ENCODE measurements around the gene CALU. TPM values are rescaled to one million over a fixed set of nuclear protein-coding genes. Genes with fewer than 3 reads are reported as not detected.

The CALU gene
- polyA plus RNA-seq, 4 donors = 6.0 to 75.3 (median 23.9) TPM

DNA sequence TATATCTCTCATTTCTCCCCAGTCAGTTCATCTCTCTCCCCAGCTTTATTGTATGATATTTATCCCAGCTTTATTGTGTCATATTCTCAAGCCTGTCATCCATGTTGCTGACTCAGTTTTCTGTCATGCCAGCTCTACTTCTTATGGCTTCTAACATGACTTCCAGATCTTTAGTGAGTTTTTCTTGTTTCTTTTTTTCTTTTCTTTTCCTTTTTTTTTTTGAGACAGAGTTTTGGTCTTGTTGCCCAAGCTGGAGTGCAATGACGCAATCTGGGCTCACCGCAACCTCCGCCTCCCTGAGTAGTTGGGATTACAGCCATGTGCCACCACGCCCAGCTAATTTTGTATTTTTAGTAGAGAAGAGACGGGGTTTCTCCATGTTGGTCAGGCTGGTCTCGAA lies 28.7 kb upstream of the CALU start:
- DNase-seq (no peak), FAIRE-seq (no peak)
- Histone ChIP-seq H3K4me3 (ENCODE audit: low read depth in 1 of 3, low read length in 3 of 3) (no peak overlapping the region), H3K9me3 (ENCODE audit: control insufficient read depth in 2 of 2, insufficient read depth in 1 of 2, low read depth in 1 of 2, low read length in 1 of 2) (no peaks in the 10 kb centered on the region), H3K27ac (ENCODE audit: low read depth in 1 of 3, low read length in 2 of 3) (no peak overlapping the region), H3K36me3 (ENCODE audit: control insufficient read depth in 3 of 3, insufficient read depth in 2 of 3, low read depth in 1 of 3, low read length in 3 of 3) (no peaks in the 10 kb centered on the region), H3K27me3 (ENCODE audit: control insufficient read depth in 3 of 3, insufficient read depth in 3 of 3, low read length in 3 of 3) (peaks cover 0 to 7% (median 0%) of the 10 kb centered on the region in 3 donors), H3K4me1 (ENCODE audit: control insufficient read depth in 3 of 3, insufficient read depth in 2 of 3, low read depth in 1 of 3, low read length in 2 of 3) (no peaks in the 10 kb centered on the region)
- WGBS, 3 donors = 75 to 92% (median 78%) methylated on average over 6 of the region's 6 CpGs

DNA sequence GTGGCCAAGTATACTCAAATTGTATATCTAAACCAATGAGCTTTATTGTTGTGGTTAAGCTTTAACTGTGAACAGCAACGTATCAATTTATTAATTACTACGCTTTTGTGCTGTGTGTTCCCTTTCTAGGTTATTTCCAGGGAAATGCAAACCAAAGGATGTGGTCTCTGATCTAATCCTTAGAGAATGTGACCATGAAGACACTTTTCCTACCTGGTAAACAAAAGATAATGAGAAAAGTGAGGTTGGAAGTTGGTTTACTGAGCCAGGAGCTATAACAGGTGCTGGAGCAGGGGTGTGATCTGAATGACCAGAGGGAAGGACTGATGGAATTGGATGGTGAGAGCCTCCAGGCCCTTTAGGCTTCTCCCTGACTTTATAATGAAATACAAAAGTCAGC lies 25.4 kb upstream of the CALU start:
- FAIRE-seq = no peak
- Histone ChIP-seq H3K36me3 (ENCODE audit: control insufficient read depth in 3 of 3, insufficient read depth in 2 of 3, low read depth in 1 of 3, low read length in 3 of 3) (no peaks in the 10 kb centered on the region), H3K4me3 (ENCODE audit: low read depth in 1 of 3, low read length in 3 of 3) (no peak overlapping the region), H3K27me3 (ENCODE audit: control insufficient read depth in 3 of 3, insufficient read depth in 3 of 3, low read length in 3 of 3) (peaks cover 0 to 4% (median 3%) of the 10 kb centered on the region in 3 donors), H3K9me3 (ENCODE audit: control insufficient read depth in 2 of 2, insufficient read depth in 1 of 2, low read depth in 1 of 2, low read length in 1 of 2) (no peaks in the 10 kb centered on the region), H3K27ac (ENCODE audit: low read depth in 1 of 3, low read length in 2 of 3) (no peak overlapping the region), H3K4me1 (ENCODE audit: control insufficient read depth in 3 of 3, insufficient read depth in 2 of 3, low read depth in 1 of 3, low read length in 2 of 3) (no peaks in the 10 kb centered on the region)
- WGBS, 3 donors = 74 to 92% (median 84%) methylated on average over 2 of the region's 2 CpGs
- no peak for DNase-seq

DNA sequence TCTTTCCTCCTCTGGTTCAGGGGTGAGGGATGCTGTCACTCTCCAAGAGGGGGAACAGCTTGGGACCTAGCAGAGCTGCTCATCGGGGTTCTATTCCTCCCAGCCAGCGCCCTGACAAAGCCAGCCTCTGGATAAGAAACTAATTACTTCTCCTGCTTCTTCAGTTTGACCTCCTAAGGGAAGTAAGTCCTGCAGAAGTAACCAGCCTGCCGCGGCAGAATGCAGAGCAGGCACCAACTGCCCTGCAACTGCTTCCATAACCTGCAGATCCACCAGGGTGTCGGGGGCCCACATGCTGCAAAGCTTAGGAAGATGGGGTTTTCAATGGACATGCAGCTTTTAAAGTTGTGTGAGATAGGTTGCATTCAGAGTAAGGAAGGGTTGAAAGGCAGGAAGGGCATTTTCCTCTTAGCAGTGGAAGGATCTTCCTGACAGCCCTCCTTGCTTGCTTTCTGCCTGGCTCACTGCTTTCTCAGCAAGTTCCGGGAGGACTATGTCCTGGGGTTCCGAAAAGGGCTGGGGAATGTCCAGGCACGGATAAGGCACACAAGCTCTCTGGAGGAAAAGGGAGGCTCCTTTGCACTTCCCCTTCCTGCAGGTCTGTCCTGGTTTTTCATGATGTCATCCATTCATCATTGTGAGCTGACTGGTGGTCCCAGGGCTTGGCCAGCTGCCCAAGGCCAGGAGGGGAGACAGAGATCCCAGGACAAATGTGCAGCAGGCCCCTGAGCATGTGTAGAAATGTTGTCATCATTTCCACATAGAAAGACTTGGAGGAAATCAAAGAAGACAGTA lies 24.3 kb upstream of the CALU start:
- DNase-seq (no peak), FAIRE-seq (no peak)
- 66 to 84% (median 66%) methylated on average over 8 of the region's 8 CpGs for WGBS, 3 donors

DNA sequence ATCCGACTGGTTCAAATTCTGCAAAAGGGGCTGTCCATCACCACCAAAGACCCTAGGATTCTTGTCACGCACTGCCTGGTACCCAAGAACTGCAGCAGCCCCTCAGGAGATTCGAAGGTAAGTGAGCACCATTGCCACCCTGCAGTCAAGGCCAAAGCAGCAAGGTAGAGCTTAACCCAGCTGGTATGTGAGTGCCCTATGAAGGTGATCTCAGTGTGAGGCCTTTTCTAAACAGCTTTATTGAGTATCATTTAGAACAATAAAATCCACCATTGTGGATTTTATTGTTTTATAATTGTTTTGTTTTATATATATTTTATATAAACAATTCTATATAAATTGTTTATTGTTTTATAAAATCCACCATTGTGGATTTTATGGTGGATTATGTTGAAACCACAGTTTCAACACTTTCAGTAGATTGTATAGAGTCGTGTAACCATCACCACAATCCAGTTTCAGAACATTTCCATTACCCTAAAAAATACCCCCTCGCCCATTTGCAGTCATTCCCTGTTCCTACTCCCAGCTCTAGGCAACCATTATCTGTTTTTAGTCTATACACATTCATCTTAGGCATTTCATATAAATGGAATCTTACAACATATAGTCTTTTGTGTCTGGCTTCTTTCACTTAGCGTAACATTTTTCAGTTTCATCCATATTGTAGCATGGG lies 20.1 kb upstream of the CALU start:
- Histone ChIP-seq H3K9me3 (ENCODE audit: control insufficient read depth in 2 of 2, insufficient read depth in 1 of 2, low read depth in 1 of 2, low read length in 1 of 2) (no peaks in the 10 kb centered on the region), H3K27me3 (ENCODE audit: control insufficient read depth in 3 of 3, insufficient read depth in 3 of 3, low read length in 3 of 3) (peaks cover 0 to 4% (median 4%) of the 10 kb centered on the region in 3 donors), H3K36me3 (ENCODE audit: control insufficient read depth in 3 of 3, insufficient read depth in 2 of 3, low read depth in 1 of 3, low read length in 3 of 3) (no peaks in the 10 kb centered on the region), H3K4me1 (ENCODE audit: control insufficient read depth in 3 of 3, insufficient read depth in 2 of 3, low read depth in 1 of 3, low read length in 2 of 3) (no peaks in the 10 kb centered on the region), H3K4me3 (ENCODE audit: low read depth in 1 of 3, low read length in 3 of 3) (no peak overlapping the region), H3K27ac (ENCODE audit: low read depth in 1 of 3, low read length in 2 of 3) (no peak overlapping the region)
- WGBS, 3 donors = 76 to 89% (median 86%) methylated on average over 6 of the region's 6 CpGs
- FAIRE-seq (no peak), DNase-seq (no peak)

More for the DNA sequence above, 24.3 kb upstream of the CALU start:
- no peak overlapping the region for H3K27ac ChIP-seq (ENCODE audit: low read depth in 1 of 3, low read length in 2 of 3)
- no peak overlapping the region for H3K4me3 ChIP-seq (ENCODE audit: low read depth in 1 of 3, low read length in 3 of 3)
- no peaks in the 10 kb centered on the region for H3K4me1 ChIP-seq (ENCODE audit: control insufficient read depth in 3 of 3, insufficient read depth in 2 of 3, low read depth in 1 of 3, low read length in 2 of 3)
- H3K36me3 ChIP-seq (ENCODE audit: control insufficient read depth in 3 of 3, insufficient read depth in 2 of 3, low read depth in 1 of 3, low read length in 3 of 3) = no peaks in the 10 kb centered on the region
- no peaks in the 10 kb centered on the region for H3K9me3 ChIP-seq (ENCODE audit: control insufficient read depth in 2 of 2, insufficient read depth in 1 of 2, low read depth in 1 of 2, low read length in 1 of 2)
- peaks cover 0 to 4% (median 0%) of the 10 kb centered on the region in 3 donors for H3K27me3 ChIP-seq (ENCODE audit: control insufficient read depth in 3 of 3, insufficient read depth in 3 of 3, low read length in 3 of 3)

DNA sequence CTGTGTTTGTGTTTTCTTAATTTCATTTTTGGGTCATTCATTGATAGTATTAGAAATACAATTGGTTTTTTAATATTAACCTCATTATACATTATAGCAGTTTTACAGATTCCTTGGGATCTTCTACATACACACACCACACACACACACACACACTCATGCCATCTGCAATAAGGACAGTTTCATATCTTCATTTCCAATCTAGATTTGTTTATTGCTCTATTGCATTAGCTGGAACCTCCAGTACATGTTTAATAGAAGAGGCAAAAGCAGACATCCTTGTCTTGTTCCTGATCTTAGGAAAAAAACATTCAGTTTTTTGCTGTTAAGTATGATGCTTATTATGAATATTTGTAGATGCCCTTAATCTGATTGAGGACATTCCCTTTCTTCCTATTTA lies 17.8 kb upstream of the CALU start:
- no peak overlapping the region for H3K4me3 ChIP-seq (ENCODE audit: low read depth in 1 of 3, low read length in 3 of 3)
- no peaks in the 10 kb centered on the region for H3K36me3 ChIP-seq (ENCODE audit: control insufficient read depth in 3 of 3, insufficient read depth in 2 of 3, low read depth in 1 of 3, low read length in 3 of 3)
- H3K27ac ChIP-seq (ENCODE audit: low read depth in 1 of 3, low read length in 2 of 3) = no peak overlapping the region
- H3K4me1 ChIP-seq (ENCODE audit: control insufficient read depth in 3 of 3, insufficient read depth in 2 of 3, low read depth in 1 of 3, low read length in 2 of 3) = no peaks in the 10 kb centered on the region
- no peak for FAIRE-seq
- DNase-seq = no peak
- H3K27me3 ChIP-seq (ENCODE audit: control insufficient read depth in 3 of 3, insufficient read depth in 3 of 3, low read length in 3 of 3) = peaks cover 0 to 16% (median 4%) of the 10 kb centered on the region in 3 donors
- no peaks in the 10 kb centered on the region for H3K9me3 ChIP-seq (ENCODE audit: control insufficient read depth in 2 of 2, insufficient read depth in 1 of 2, low read depth in 1 of 2, low read length in 1 of 2)

DNA sequence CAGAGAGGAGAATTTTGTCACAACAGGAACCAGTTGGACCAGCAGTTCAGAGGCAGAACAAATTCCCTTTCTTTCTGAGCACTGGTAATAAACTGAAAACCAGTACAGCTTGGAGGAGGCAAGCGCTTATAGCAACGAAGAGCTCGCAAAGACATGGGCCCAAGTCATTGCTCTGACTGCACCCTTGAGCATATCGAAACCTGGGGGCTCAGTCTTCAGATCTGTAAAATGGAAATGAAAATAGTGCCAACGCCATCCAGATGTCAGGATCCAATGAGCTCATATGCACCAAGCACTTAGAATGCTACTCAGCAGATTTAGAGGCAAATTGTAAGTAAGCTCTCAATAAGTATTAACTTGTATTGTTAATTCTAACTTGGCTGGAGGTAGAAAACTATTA lies 14.4 kb upstream of the CALU start:
- H3K4me3 ChIP-seq (ENCODE audit: low read depth in 1 of 3, low read length in 3 of 3) = no peak overlapping the region
- FAIRE-seq (no peak), DNase-seq (no peak)
- whole genome bisulfite sequencing, 3 donors = 85 to 92% (median 88%) methylated on average over 5 of the region's 5 CpGs
- no peaks in the 10 kb centered on the region for H3K36me3 ChIP-seq (ENCODE audit: control insufficient read depth in 3 of 3, insufficient read depth in 2 of 3, low read depth in 1 of 3, low read length in 3 of 3)
- no peaks in the 10 kb centered on the region for H3K9me3 ChIP-seq (ENCODE audit: control insufficient read depth in 2 of 2, insufficient read depth in 1 of 2, low read depth in 1 of 2, low read length in 1 of 2)
- peaks cover 0 to 19% (median 0%) of the 10 kb centered on the region in 3 donors for H3K27me3 ChIP-seq (ENCODE audit: control insufficient read depth in 3 of 3, insufficient read depth in 3 of 3, low read length in 3 of 3)
- no peak overlapping the region for H3K27ac ChIP-seq (ENCODE audit: low read depth in 1 of 3, low read length in 2 of 3)
- no peaks in the 10 kb centered on the region for H3K4me1 ChIP-seq (ENCODE audit: control insufficient read depth in 3 of 3, insufficient read depth in 2 of 3, low read depth in 1 of 3, low read length in 2 of 3)

DNA sequence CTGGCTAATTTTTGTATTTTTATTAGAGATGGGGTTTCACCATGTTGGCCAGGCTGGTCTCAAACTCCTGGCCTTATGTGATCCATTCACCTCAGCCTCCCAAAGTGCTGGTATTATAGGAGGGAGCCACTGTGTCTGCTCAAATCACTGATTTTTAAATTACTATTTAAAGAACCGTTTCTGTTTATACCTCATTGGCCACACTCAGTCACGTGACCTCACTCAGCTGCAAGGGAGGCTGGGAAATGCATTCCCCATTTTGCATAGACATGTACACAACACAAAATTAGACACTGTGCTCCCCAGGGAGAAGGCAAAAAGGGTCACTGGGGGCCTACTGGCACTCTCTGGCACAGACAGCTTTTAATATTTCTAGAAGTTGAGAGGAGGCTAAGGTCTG lies 13.6 kb upstream of the CALU start:
- FAIRE-seq (no peak), DNase-seq (no peak)
- WGBS, 3 donors = 86 to 90% (median 86%) methylated on average over 2 of the region's 2 CpGs
- peaks cover 0 to 19% (median 0%) of the 10 kb centered on the region in 3 donors for H3K27me3 ChIP-seq (ENCODE audit: control insufficient read depth in 3 of 3, insufficient read depth in 3 of 3, low read length in 3 of 3)
- H3K4me3 ChIP-seq (ENCODE audit: low read depth in 1 of 3, low read length in 3 of 3) = no peak overlapping the region
- H3K27ac ChIP-seq (ENCODE audit: low read depth in 1 of 3, low read length in 2 of 3) = no peak overlapping the region
- no peaks in the 10 kb centered on the region for H3K4me1 ChIP-seq (ENCODE audit: control insufficient read depth in 3 of 3, insufficient read depth in 2 of 3, low read depth in 1 of 3, low read length in 2 of 3)
- H3K9me3 ChIP-seq (ENCODE audit: control insufficient read depth in 2 of 2, insufficient read depth in 1 of 2, low read depth in 1 of 2, low read length in 1 of 2) = no peaks in the 10 kb centered on the region
- H3K36me3 ChIP-seq (ENCODE audit: control insufficient read depth in 3 of 3, insufficient read depth in 2 of 3, low read depth in 1 of 3, low read length in 3 of 3) = no peaks in the 10 kb centered on the region

DNA sequence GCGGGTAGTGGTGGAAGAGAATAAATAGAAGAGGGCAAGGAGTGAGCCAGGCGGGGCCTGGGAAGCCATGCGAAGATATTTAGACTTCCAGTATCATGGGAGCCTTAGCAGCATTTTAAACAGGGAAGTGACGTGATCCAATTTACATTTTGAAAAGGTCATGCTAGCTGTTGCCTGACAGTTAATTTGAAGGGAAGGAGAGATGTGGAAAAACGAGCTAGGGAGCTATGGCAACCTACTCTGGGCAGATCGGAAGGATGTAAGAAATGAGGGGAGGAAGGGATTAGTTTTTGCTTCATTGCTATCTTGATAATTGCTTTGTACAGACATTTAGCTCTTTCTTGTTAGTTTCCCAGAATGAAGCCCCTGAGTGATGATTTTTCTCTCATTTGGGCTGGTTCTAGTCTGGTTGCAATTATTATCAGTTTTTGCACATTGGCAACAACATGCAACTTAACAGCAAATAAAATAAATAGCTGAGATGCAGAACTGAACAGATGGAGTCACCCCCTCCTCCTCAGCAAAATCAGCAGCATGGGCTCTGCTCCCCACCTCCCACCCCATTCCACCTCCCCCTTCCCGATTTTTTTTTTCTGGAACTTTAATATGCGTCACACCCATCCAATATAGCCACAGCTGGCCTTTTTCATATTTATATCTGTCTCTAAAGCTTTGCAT lies 13.0 kb upstream of the CALU start:
- 74 to 78% (median 78%) methylated on average over 8 of the region's 8 CpGs for WGBS, 3 donors
- no peaks in the 10 kb centered on the region for H3K4me1 ChIP-seq (ENCODE audit: control insufficient read depth in 3 of 3, insufficient read depth in 2 of 3, low read depth in 1 of 3, low read length in 2 of 3)
- no peak overlapping the region for H3K27ac ChIP-seq (ENCODE audit: low read depth in 1 of 3, low read length in 2 of 3)
- no peaks in the 10 kb centered on the region for H3K36me3 ChIP-seq (ENCODE audit: control insufficient read depth in 3 of 3, insufficient read depth in 2 of 3, low read depth in 1 of 3, low read length in 3 of 3)
- peaks cover 0 to 19% (median 0%) of the 10 kb centered on the region in 3 donors for H3K27me3 ChIP-seq (ENCODE audit: control insufficient read depth in 3 of 3, insufficient read depth in 3 of 3, low read length in 3 of 3)
- no peak for FAIRE-seq
- no peak for DNase-seq
- H3K9me3 ChIP-seq (ENCODE audit: control insufficient read depth in 2 of 2, insufficient read depth in 1 of 2, low read depth in 1 of 2, low read length in 1 of 2) = no peaks in the 10 kb centered on the region
- H3K4me3 ChIP-seq (ENCODE audit: low read depth in 1 of 3, low read length in 3 of 3) = no peak overlapping the region

Measured in small intestine (tissue), 7 donors.